OCI-LY1 (cell line): ENCODE measurements around the gene GIPC3.

Experiments used
- CTCF ChIP-seq: fragments of 200-600 bp; sonication (generic), shearing (Covaris generic); IDR thresholded peaks from 2 replicates; pipeline ENCODE4 v1.5.1; 2017; ENCODE audit warnings: mild to moderate bottlenecking, antibody characterized with exemption, low read length, moderate library complexity, mixed read lengths
- EZH2 ChIP-seq: fragments of 200-600 bp; sonication (generic), shearing (Covaris generic); IDR thresholded peaks from 2 replicates; pipeline ENCODE4 v1.8.0; 2017; ENCODE audit warnings: borderline replicate concordance, mixed run types, mild to moderate bottlenecking, antibody characterized with exemption, low read length, moderate library complexity, mixed read lengths

GRCh38 chr19:3601021-3601420 is 15.7 kb downstream of the GIPC3 start:
- no peak for TF ChIP-seq CTCF
- no peak for TF ChIP-seq EZH2
